HG03097 (cell line): ENCODE measurements around the gene CD96.
"Not testable (repeated sequence)": the region's sequence is repeated elsewhere in the genome, so short reads cannot be mapped to it uniquely, and the experiment has no call there.

Experiments used
- ATAC-seq: cut with Tn5 transposase; IDR thresholded peaks from one replicate; pipeline ENCODE4 v1.9.1; 2021; ENCODE audit not compliant: unreplicated experiment, low FRiP score

Gene CD96, protein sequence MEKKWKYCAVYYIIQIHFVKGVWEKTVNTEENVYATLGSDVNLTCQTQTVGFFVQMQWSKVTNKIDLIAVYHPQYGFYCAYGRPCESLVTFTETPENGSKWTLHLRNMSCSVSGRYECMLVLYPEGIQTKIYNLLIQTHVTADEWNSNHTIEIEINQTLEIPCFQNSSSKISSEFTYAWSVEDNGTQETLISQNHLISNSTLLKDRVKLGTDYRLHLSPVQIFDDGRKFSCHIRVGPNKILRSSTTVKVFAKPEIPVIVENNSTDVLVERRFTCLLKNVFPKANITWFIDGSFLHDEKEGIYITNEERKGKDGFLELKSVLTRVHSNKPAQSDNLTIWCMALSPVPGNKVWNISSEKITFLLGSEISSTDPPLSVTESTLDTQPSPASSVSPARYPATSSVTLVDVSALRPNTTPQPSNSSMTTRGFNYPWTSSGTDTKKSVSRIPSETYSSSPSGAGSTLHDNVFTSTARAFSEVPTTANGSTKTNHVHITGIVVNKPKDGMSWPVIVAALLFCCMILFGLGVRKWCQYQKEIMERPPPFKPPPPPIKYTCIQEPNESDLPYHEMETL

DNA sequence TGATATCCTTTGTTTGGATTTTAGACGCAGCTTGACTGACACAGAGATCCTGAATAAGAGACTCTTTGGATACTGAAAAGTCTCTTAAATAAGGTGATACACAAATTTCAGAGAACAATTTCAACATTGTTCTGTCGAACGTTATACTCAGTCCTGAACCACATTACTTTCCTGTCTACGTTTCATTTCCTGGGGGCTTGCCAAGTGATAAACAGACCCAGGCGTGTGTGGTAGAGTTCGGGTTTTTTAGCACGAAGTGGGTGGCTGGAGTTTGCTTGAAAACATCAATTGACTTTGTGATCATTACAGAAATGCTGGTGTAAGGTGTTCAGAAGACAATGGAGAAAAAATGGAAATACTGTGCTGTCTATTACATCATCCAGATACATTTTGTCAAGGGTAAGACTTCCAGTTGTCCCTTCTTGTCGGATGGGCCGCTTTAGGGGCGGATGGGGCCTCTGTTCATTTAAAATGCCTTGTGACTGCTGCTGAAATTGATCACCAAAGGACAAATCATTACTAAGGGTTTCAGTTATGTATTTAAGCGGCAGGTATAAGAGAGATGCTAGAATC lies at the start of gene CD96:
Gene CD96 (plus strand): TSS at position 287 of the 573 bp plus-strand sequence. CDS start 52 bp downstream, at position 339.
- peak; percentile 47 for ATAC-seq

DNA sequence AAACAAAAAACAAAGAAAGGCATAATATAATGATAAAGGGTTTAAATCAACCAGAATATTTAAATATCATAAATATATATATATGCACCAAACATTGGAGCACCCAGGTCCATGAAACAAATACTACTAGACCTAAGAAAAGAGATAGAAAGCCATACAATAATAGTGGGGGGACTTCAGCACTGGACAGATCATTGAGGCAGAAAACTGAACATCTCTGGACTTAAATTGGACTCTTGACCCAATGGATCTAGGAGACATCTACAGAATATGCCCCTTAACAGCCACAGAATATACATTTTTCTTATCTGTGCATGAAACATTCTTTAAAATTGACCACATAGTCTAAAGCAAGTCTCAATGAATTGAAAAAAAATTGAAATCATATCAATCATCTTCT lies 48.7 kb upstream of the CD96 start:
- ATAC-seq = no peak

DNA sequence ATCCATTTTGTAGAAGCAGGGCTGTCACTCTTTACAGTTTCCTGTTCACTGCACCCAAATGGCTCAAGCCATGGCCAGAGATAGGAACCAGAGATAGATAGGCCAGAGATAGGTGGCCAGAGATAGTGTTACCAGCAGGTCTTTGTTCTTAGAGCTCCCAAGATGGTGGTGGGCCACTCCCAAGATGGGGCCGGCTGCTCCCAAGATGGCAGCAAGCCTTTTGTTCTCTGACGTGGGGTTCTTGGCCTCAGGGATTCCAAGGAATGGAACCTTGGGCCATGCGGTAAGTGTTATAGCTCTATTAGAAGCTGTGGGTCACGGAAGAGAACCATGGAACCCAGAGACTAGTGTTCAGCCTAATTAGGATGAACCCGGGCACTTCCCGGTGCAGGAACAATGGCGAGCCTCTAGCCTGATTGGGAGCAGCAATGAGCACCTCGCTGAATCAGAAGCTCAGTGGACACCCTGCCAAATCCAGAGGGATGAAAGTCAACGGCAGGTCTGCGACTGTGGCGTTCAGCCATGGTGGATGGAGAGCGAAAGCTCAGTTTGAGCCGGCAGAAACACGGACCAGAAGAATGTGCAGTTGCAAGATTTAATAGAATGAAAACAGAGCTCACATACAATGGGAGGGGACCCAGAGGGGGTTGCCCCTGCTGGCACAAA lies 45.0 kb upstream of the CD96 start:
- no peak for ATAC-seq

DNA sequence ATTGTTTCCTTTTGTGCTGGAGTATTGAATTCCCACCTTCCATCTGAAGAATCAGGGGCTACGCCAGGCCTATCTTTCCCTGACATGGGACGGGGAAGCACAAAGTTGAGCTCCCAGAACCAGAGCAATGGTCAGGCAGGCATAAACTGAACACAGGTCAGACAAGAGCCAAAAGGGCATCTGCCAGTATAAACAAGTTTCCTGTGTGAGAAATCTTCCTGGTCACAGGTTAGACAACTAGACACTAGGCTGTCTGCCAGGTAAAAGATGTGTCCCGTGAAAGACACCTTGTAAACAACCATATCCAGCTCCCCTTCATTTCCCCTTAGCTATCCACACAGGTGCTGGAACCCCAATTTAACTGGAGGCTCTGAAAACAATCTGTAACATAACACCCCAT lies 44.0 kb upstream of the CD96 start:
- ATAC-seq = no peak

DNA sequence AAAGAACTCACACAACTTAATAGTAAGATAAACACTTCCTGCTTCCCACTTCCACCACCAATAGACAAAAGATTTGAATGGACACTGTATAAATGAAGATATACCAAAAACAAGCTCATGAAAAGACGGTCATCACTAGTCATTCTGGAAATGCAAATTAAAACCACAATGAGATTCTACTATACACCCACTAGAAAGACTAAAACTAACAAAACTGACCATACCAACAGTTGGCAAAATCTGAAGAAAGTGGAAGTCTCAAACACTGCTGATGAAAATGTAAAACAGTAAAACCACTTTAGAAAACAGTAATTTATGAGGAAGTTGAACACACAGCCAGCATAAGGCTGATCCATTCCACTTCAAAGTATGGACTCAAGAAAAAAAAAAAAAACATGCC lies 35.6 kb upstream of the CD96 start:
- ATAC-seq = no peak

DNA sequence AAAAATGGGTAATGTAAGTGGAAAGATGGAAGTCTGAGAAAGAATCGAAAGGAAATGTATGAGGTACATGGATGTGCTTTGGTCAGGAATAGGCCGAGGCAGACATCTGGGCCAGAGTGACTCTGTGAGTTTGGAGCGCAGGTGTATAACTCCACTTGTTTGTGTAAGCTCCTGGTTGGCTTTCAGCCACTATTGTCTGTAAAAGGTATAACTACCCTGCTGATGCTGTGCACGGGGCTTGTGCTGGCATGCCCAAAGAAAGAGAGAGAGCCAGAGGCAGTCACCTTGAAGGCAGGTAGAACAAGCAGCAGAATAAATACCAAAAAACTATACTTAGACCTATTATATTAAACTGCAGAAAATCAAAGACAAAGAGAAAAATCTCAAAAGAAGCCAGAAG lies 32.7 kb upstream of the CD96 start:
- no peak for ATAC-seq

DNA sequence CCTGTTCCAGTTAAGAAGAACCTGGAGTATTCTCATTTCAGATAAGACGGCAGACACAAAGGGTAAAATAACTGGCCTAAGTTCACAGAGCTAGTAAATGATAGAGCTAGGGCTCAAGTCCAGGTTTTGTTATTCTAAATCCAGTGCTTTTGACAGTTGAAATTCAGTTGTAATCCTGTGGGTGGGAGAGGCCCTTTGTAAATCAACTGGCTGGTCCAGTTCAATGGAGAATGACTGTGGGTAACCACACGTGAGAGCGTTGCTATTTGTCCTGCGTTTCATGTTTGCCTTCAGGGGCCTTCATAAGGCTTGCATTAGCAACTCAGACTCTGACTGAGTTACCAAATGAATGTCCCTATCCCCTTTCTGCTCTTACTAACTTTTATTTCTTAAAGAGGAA lies 24.2 kb upstream of the CD96 start:
- ATAC-seq = no peak

DNA sequence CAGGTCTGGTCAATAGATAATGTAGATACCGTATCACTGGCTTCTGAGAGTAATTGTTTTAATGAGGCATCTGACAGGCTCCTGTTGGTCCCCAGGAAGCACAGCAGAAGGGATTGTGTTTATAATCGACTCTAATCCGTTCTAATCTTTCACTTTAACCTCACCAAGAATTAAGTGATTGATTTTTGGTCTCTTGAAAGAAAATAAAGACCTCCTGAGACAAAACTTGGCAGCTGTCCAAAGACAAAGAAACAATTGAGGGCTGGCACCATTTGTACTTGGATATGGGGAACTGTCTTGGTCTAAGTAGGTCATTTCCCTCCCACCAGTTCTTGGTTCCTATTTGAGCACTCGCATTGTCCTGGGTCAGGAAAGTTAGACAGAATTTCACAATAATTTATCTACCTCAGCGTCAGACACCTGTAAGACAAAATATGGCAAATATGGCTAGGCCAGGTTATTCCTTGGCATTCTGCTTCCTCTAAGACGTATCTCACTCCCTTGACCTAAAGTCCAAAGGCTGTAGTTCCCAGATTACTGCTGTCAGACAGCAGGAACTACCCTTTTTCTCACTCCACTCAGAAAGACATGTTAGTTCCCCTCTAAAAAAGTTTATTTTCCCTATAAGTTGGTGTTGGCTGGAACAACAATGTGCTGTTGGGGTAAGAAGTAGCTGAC lies 22.7 kb upstream of the CD96 start:
- no peak for ATAC-seq

DNA sequence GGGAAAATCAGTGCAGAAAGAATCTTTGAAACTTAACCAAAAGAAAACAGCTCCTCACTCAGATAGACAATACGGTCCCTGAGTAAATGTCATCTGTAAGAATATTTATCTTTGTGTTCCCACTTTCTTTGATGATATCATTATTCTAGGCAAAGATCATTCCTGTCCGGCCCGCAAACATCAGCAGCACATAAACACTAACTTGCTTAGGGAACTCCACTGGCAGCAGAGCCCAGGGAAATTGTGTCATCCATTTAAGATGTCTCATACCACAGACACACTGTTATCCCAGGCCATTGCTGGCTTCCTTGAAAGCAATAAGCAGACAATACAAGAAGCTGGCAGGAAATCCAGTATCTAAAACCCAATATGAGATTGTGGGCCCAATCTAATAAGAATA lies 20.1 kb upstream of the CD96 start:
- ATAC-seq = no peak

DNA sequence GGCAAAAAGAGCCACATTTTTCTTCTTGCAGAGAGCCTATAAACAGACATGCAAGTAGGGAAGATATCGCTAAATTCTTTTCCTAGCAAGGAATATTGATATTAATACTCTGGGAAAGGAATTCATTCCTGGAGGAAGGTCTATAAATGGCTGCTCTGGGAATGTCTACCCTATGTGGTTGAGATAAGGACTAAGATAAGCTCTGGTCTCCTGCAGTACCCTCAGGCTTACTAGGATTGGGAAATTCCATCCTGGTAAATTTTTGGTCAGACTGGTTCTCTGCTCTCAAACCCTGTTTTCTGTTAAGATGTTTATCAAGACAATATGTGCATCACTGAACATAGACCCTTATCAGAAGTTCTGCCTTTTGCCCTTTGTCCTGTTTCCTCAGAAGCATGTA lies 17.5 kb upstream of the CD96 start:
- ATAC-seq = not testable (repeated sequence)

DNA sequence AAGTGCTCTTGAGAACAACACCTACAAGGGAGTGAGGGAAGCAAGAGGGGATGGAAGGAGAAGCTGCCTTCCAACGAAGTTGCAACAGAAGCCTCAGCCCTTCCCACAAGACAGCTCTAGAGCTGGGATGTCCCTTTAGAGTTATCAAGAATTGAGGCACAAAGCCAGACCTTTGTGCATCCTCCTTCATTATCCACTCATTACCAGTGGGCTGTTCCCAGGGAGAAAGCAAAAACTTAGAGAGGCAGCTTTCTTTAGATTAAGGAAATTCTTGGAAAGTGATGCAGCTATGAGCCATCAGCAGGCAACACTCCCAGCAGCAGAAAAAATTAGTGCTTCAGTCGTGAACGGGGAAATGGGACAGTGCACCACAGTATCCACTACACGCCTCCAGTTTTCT lies 10.6 kb upstream of the CD96 start:
- no peak for ATAC-seq

DNA sequence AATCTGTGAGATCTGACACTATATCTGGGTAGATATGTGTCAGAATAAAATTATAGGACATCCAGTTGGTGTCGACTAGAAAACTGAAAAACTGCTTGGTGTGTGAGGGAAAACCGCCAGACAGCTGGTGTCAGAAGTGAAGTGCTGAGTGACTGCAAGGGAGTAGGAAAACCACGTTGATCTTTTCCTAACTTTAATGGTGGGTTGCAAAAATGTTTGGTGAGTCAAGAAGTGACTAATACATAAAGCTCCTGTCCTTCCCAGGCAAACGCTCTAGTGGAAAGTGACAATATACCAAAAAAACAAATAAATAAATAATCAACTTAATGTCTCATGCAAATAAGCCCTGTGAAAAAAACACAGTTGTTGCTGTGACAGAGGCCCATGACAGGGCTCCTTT lies 7.3 kb upstream of the CD96 start:
- ATAC-seq = no peak

DNA sequence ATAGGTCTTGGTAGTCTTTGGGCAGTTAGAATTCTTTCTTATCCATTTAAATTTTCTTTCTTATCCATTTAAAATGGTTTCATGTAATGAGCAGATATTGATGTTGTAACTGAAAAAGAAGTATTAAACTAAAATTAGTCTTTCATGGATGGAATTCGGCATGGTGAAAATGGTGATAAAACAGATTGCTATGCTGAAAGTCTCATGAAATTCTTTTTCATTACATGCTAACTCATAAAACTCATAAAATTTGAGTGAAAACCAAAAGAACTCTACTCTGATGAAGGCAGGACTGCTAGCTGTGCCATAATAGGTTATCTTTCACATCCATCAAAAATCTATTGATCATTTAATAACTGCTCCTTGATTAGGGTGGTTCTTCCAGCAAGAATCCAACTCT lies 3.9 kb upstream of the CD96 start:
- no peak for ATAC-seq

DNA sequence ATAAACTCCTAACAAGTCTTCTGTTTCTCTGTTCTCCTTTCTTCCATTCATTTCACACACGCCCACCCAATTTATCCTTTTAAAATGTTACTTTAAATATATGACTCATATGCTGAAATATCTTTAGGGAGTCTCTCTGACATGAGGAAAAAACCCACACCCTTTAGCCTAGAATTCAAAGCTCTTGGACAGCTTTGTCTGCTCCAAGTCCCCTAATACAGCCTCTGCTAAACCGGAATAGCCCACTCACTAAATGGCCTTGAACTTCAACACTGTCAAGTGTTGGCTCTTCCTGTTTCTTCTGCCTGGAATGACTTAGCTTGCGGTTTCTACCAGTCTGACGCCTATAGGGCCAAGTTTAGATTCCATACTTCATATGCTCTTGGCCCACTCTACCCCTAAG lies 3.3 kb upstream of the CD96 start:
- peak; percentile 28 for ATAC-seq

DNA sequence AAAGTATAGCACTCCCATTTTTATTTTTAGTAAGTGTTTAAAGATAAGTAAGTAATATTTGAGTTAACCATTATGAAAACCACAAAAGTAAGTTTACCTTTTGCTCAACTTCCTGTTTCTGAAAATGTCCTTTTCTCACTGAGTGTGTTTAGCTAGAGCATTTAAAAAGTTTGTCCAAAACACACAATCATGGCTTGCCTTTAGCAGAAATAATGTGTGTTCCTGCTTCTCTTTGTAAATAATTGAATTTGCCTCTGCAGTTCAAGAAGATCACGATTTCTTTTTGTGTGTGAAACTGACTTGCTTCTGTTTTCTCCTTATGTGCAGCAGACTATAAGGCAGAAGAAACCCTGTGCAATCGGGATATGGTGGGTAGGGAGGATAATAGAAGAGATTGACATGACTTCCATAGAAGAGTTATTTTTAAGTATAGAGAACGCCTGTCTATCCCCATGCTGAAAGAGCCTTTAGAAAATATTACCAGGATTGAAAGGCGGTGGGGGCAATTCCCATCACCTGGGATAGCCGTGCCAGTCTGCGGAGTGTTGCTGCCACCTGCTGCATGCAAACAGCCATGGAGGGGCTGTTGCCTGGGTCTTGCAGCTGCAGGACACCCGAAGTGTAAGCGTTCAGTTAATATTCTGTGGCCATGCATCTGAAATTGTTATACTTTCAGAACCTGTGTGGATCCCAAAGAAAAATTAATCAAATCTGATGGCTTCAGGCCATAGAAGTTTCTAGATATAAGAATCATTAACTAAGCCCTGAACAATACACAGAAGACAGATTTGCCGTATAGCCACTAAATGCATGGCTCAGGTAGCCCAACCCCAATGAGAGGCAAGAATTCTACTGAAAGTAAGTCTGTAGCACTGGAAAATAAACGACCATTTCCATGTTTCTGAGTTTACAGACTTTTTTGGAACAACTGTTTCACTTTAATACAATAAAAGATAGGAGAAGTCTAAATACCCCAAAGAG lies 2.4 kb upstream of the CD96 start:
- ATAC-seq = peak; percentile 74

DNA sequence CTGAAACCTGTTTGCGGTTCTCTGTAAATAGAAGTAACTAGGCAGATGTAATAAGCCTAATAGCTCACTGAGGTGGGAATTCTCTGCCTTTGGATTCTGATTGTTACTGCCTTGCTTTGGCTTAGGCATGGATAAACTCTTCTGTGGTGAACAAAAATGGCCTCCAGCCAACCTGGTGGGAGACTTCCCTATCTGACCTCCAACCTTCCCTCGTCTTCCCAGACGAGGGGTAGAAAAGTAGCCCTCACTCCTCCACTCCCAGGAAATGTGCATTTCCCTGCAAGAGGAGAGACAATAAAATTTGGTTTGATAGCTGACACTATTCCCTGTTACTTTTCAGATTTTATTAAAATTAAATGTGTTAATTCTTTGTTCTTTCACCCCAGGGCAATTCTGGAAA lies 606 bp upstream of the CD96 start:
- no peak for ATAC-seq

DNA sequence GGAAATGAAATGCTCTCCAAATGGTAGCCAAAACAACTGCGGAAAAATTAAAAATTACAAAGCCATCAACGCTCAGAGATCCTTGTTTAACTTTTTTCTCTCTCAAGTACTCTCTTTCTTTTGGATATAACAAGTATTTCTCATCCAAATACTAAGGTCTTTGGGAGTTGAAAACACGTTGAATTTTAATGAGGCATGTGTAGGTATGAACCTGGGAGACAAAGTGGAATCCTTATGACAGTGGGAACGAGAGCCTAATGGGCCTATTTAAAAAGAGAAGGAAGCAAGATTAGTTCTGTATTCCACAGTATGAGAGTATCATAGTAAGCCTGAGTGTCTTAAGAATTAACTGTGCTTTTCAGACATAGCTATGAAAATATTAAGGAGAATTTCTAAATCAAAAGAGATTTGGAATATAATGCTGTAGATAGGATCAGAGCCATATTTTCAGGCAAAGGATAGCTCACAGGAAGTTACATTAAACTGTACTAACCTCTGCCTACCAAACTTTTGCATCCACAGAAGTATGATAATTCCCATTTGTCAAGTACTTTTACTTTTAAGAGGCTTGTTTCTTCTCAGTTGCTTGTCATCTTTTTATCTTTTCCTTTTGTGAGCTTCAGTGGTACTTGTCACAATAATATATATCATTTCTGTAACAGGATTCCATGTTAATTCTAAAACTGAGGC lies 759 bp downstream of the CD96 start:
- no peak for ATAC-seq

DNA sequence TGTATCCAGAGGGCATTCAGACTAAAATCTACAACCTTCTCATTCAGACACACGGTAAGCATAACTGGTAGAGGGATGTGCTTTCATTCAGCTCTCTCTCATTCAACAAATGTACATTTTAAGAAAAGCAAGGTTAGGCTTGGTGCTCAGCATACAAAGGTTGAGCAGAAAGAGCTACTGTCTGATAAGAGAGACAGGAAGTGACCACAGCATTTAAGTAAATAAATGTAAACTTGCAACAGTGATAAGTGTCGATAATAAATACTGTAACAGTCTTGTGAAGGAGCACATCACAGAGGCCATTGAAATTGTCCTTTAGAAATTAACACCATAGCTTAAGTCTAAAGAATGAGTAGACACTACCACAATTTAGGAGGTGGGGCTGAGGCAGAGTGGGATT lies 3.4 kb downstream of the CD96 start:
- no peak for ATAC-seq

DNA sequence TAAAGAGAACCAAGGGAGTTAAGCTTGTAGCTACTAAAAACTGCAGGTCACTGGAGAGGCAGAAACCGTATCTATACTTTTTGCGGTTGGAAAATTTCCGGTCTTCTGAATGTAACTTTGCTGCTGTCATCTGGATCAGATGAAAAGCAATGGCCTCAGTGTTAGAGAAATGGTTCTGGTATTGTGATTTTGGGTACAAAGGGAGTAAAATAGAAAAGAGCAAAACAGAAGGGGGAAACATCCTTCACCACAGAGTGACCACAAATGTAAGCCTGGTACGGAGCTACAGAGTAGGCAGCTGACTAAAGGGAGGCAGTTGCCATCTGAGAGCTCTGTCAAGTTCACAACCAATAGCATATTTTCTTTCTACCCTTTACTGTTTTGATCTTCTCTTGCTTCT lies 5.6 kb downstream of the CD96 start:
- peak; percentile 91 for ATAC-seq
